DOHH2 (cell line): ENCODE results near the gene GPR78.
"Not testable (repeated sequence)": the region's sequence is repeated elsewhere in the genome, so short reads cannot be mapped to it uniquely, and the experiment has no call there.

Source experiments
- EZH2phosphoT487 ChIP-seq: fragments of 200-600 bp; sonication (generic); IDR thresholded peaks from 2 replicates; pipeline ENCODE4 v1.6.1; 2017; ENCODE audit warnings: borderline replicate concordance, mild to moderate bottlenecking, antibody characterized with exemption, low read length, moderate library complexity, mixed read lengths
- TF ChIP-seq, protein P1 (sequence below): fragments of 200-600 bp; sonication (generic); IDR thresholded peaks from one replicate; pipeline ENCODE4 v1.5.1; 2014; ENCODE audit warnings: antibody characterized with exemption, mild to moderate bottlenecking, low read depth, low read length; ENCODE audit not compliant: poor library complexity, severe bottlenecking

DNA sequence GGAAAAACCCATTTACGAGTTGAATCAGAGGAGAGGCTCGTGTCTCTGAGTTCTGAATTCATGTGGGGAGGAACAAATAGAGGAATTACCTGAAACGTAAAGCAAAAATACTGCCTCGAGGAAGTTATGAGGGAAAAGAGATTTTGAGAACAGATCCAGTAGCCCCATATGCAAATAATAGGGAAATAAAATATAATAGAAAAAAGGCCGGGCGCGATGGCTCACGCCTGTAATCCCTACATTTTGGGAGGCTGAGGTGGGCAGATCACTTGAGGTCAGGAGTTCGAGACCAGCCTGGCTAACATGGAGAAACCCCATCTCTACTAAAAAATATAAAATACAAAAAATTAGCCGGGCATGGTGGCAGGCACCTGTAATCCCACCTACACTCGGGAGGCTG is 54.6 kb downstream of the GPR78 start:
- TF ChIP-seq, protein P1, sequence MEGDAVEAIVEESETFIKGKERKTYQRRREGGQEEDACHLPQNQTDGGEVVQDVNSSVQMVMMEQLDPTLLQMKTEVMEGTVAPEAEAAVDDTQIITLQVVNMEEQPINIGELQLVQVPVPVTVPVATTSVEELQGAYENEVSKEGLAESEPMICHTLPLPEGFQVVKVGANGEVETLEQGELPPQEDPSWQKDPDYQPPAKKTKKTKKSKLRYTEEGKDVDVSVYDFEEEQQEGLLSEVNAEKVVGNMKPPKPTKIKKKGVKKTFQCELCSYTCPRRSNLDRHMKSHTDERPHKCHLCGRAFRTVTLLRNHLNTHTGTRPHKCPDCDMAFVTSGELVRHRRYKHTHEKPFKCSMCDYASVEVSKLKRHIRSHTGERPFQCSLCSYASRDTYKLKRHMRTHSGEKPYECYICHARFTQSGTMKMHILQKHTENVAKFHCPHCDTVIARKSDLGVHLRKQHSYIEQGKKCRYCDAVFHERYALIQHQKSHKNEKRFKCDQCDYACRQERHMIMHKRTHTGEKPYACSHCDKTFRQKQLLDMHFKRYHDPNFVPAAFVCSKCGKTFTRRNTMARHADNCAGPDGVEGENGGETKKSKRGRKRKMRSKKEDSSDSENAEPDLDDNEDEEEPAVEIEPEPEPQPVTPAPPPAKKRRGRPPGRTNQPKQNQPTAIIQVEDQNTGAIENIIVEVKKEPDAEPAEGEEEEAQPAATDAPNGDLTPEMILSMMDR = not testable (repeated sequence)
- TF ChIP-seq EZH2phosphoT487 = not testable (repeated sequence)
